Bronchial epithelial cell (primary cell): ENCODE data around the gene TMEM238L. TPM values are rescaled to one million over a fixed set of nuclear protein-coding genes. Genes with fewer than 3 reads are reported as not detected.
A peak's percentile ranks its signal among the peaks of the same experiment; 100 is the strongest.
"Not testable (repeated sequence)": the region's sequence is repeated elsewhere in the genome, so short reads cannot be mapped to it uniquely, and the experiment has no call there.

Experiments
- DNase-seq: peaks from one replicate; pipeline ENCODE4 v3.0.0-alpha.2; 2010; ENCODE audit warnings: low read depth
- FAIRE-seq: peaks from 2 replicates; lab custom pipeline; 2011; peaks lifted over from hg19 to GRCh38; lab: Jason Lieb, UNC
- H3K27me3 ChIP-seq: 2 replicates; pipeline ENCODE4 v1.5.1; 2011; ENCODE audit warnings: low read length; ENCODE audit not compliant: control insufficient read depth, insufficient read depth
- H3K36me3 ChIP-seq: 2 replicates; pipeline ENCODE4 v1.5.1; 2011; ENCODE audit warnings: low read length; ENCODE audit not compliant: control insufficient read depth, insufficient read depth
- H3K4me3 ChIP-seq: 2 replicates; pipeline ENCODE4 v1.5.1; 2011; ENCODE audit warnings: mild to moderate bottlenecking, low read depth, low read length, control low read depth
- total RNA-seq: library from RNA; depleted of rRNA; stranded (reverse); fragments of >200 nt; gene quantifications from 2 replicates; pipeline ENCODE4 v1.2.1, GENCODE V29; 2014
- TF ChIP-seq, protein P1 (sequence below): IDR thresholded peaks from 2 replicates; pipeline ENCODE4 v1.5.1; 2011; ENCODE audit warnings: mild to moderate bottlenecking, moderate library complexity, low read length, control low read depth, inconsistent platforms; ENCODE audit not compliant: insufficient read depth, severe bottlenecking

Gene TMEM238L, protein sequence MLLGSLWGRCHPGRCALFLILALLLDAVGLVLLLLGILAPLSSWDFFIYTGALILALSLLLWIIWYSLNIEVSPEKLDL
- not detected in 2 replicates for total RNA-seq

DNA sequence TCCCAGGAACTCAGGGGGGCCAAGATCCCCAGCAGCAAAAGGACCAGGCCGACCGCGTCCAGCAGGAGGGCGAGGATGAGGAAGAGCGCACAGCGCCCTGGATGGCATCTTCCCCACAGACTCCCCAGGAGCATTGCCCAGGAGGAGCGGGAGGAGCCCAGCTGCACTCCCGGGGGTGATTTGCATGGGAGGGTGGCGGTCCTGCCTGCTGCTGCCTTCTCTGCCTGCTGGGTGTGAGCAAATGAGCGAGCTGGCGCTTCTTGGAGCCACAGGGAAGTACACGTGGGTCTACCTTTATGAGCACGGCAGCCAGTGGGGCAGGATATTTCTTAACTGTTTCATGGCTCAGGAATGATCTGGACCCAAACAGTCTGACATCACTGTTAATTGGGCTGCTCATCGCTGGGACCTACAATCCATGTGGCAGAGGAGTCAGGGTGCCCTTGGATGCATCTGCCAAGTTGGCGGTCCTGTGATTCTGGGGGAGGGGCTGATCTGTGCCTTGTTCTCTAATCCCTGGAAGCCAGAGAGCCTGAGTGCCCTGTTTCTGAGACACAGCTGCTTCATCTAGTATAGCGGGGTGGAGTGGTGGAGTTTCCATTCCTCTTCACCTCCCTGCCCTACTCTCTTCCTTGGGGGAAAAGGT lies at the start of gene TMEM238L:
Gene TMEM238L (minus strand): TSS at position 270 of the 646 bp plus-strand sequence. CDS start 136 bp downstream, at position 134.
- TF ChIP-seq, protein P1, sequence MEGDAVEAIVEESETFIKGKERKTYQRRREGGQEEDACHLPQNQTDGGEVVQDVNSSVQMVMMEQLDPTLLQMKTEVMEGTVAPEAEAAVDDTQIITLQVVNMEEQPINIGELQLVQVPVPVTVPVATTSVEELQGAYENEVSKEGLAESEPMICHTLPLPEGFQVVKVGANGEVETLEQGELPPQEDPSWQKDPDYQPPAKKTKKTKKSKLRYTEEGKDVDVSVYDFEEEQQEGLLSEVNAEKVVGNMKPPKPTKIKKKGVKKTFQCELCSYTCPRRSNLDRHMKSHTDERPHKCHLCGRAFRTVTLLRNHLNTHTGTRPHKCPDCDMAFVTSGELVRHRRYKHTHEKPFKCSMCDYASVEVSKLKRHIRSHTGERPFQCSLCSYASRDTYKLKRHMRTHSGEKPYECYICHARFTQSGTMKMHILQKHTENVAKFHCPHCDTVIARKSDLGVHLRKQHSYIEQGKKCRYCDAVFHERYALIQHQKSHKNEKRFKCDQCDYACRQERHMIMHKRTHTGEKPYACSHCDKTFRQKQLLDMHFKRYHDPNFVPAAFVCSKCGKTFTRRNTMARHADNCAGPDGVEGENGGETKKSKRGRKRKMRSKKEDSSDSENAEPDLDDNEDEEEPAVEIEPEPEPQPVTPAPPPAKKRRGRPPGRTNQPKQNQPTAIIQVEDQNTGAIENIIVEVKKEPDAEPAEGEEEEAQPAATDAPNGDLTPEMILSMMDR, result no peak

GRCh38 chr17:10846636-10847035 lies 42.7 kb upstream of the TMEM238L start:
- H3K4me3 ChIP-seq, FAIRE-seq, DNase-seq, H3K36me3 ChIP-seq, H3K27me3 ChIP-seq: not testable (repeated sequence)

More for the DNA sequence above, at the start of gene TMEM238L:
- DNase-seq (no peak), FAIRE-seq (peak; percentile 13)
- Histone ChIP-seq H3K4me3 (no peak within 1 kb of the TSS), H3K36me3 (no peaks in the 10 kb centered on the region), H3K27me3 (no peaks in the 10 kb centered on the region)

DNA sequence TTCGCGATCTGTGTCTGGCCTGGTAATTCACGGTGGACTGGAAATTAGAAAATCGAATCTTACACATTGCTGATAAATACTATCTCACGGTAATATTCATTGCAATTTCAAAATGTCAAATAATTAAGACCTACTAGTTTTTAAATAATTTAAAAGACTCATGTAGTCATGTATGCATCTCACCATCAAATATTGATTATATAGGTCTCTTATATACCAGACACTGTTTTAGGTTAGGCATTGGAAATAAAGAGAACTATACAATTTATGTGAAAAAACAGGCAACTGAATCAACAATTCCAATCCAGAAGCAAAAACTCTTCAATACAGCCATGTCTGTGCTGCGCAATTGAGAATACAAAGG lies 41.5 kb upstream of the TMEM238L start:
- no peak overlapping the region for H3K4me3 ChIP-seq
- H3K27me3 ChIP-seq, result no peaks in the 10 kb centered on the region
- no peaks in the 10 kb centered on the region for H3K36me3 ChIP-seq
- DNase-seq, result no peak
- TF ChIP-seq, protein P1, result no peak
- no peak for FAIRE-seq

DNA sequence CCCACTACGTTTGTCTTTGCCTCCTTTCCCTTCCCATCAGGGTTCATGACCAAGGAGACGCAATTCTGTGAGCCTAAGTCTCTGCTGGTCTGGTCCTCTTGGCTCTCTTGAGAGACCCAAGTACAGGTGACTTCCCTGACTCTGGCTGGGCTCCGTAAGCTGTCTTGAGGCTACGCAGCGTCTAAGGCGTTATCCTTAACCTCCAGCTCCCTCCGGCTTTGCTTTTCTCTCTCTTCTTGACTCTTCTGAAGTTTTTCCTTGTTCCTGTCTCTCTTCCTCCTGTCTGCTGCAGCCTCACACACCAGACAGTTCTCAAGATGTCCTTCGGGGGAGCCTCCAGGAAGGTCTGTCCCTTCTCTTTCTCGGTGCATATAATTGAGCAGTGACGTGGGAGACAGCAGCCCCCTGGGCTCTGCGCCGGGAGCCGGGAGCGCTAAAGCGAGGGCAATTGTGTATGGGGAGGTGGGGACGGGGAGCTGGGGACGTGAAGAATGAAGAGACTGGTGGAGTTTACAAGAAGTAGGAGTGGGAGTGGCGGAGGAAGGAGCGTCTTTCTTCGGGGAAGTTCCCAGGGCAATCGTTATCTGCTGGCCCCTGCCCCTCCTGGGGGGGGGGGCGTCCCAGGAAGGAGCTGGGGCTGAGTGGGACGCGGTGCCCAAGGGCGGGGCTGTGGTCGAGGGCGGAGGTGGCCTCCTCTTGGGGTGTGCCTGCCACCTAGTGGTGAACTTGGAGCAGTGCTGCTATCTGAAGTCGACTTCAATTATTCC lies 40.9 kb upstream of the TMEM238L start:
- TF ChIP-seq, protein P1, result peak; percentile 89
- DNase-seq (peak; percentile 45), FAIRE-seq (peak; percentile 28)
- Histone ChIP-seq H3K4me3 (peak overlapping the region; percentile 8), H3K27me3 (no peaks in the 10 kb centered on the region), H3K36me3 (no peaks in the 10 kb centered on the region)

DNA sequence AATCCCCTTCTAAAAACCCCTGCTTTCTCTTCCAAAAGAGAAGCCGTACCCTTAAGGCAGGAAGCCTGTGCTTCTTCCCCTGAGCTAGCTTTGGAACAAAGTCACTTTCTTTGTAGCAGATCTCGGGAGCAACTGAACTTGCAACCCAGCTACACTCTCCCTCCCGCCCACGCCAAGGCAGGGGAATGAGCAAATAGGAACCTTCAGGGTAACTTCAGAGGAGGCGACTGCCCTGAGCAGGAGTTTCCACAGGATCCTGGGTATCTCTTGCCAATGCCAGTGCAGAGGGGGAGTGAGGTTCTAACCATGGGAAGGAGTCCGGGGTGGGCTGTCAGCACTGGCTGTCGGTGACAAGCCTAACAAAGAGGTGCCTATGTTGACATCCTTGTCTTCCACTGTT lies 39.9 kb upstream of the TMEM238L start:
- Histone ChIP-seq H3K4me3 (no peak overlapping the region), H3K36me3 (no peaks in the 10 kb centered on the region), H3K27me3 (no peaks in the 10 kb centered on the region)
- peak; percentile 4 for DNase-seq
- FAIRE-seq, result no peak
- TF ChIP-seq, protein P1, result no peak

DNA sequence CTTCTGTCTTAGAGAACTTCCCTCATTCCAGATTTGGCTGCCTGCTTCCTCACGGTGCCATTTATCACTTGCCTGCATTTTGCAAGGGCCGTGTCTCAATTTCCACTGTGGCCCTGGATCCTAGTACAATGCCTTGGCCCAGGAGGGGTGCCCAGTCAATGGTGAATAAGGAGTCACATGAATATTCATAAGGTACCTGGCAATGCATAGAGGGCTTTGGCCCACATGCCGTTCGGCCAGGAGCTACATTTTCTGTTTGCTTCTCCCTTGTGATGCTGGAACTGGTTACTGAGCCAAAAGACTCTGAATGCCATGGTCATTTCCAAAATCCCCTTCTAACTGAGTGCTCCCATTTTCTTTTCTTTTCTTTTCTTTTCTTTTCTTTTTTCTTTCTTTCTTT lies 38.8 kb upstream of the TMEM238L start:
- H3K4me3 ChIP-seq, result no peak overlapping the region
- FAIRE-seq (no peak), DNase-seq (no peak)
- TF ChIP-seq, protein P1, result no peak
- H3K27me3 ChIP-seq, result no peaks in the 10 kb centered on the region
- no peaks in the 10 kb centered on the region for H3K36me3 ChIP-seq
